Neural cell (in vitro differentiated cells): ENCODE measurements around the gene KDM1B. TPM values are rescaled to one million over a fixed set of nuclear protein-coding genes. Genes with fewer than 3 reads are reported as not detected.

Experiments
- H2AFZ ChIP-seq: fragments of 200-600, 300-800 bp; sonication (generic), shearing (Covaris generic); 2 replicates; pipeline ENCODE4 v1.6.0; 2014; ENCODE audit warnings: low read depth, mild to moderate bottlenecking, antibody characterized with exemption, low read length, moderate library complexity
- H3F3A ChIP-seq: fragments of 200-600 bp; shearing (Covaris generic); 2 replicates; pipeline ENCODE4 v1.6.1; 2016; ENCODE audit warnings: mild to moderate bottlenecking, moderate library complexity, mixed read lengths, antibody characterized with exemption, low read length; ENCODE audit not compliant: insufficient read depth, poor library complexity, severe bottlenecking
- H3K27ac ChIP-seq: fragments of 200-600, 300-800 bp; sonication (generic), shearing (Covaris generic); 2 replicates; pipeline ENCODE4 v1.5.1; 2014; ENCODE audit warnings: mild to moderate bottlenecking, low read length, moderate library complexity
- H3K27me3 ChIP-seq: fragments of 300-800, 200-600 bp; sonication (generic), shearing (Covaris generic); 2 replicates; pipeline ENCODE4 v1.6.0; 2014; ENCODE audit warnings: mild to moderate bottlenecking, low read depth, low read length, moderate library complexity; ENCODE audit not compliant: insufficient read depth
- H3K36me3 ChIP-seq: fragments of 300-800, 200-600 bp; sonication (generic), shearing (Covaris generic); 2 replicates; pipeline ENCODE4 v1.5.1; 2014; ENCODE audit warnings: mild to moderate bottlenecking, antibody characterized with exemption, low read length, moderate library complexity; ENCODE audit not compliant: insufficient read depth
- H3K4me2 ChIP-seq: fragments of 300-800, 200-600 bp; sonication (generic), shearing (Covaris generic); 2 replicates; pipeline ENCODE4 v1.6.0; 2014; ENCODE audit warnings: mild to moderate bottlenecking, low read length
- H3K4me3 ChIP-seq: fragments of 300-800, 200-600 bp; sonication (generic), shearing (Covaris generic); 2 replicates; pipeline ENCODE4 v1.5.1; 2014; ENCODE audit warnings: mild to moderate bottlenecking, low read length, moderate library complexity
- H3K79me2 ChIP-seq: fragments of 200-600 bp; shearing (Covaris generic); replicated peaks from 2 replicates; pipeline ENCODE4 v1.6.0; 2014; ENCODE audit warnings: mild to moderate bottlenecking, low read length, moderate library complexity; ENCODE audit not compliant: insufficient read depth
- H3K9ac ChIP-seq: fragments of 300-800, 200-600 bp; sonication (generic), shearing (Covaris generic); 2 replicates; pipeline ENCODE4 v1.6.1; 2016; ENCODE audit warnings: mild to moderate bottlenecking, low read length, mixed read lengths
- H3K9me2 ChIP-seq: fragments of 200-600 bp; shearing (Covaris generic); 2 replicates; pipeline ENCODE4 v1.6.1; 2016; ENCODE audit warnings: mild to moderate bottlenecking, low read length, mixed read lengths; ENCODE audit not compliant: insufficient read depth
- H3K9me3 ChIP-seq: fragments of 200-600, 300-800 bp; sonication (generic), shearing (Covaris generic); 2 replicates; pipeline ENCODE4 v1.6.1; 2016; ENCODE audit warnings: mild to moderate bottlenecking, mixed run types, low read length, moderate library complexity, mixed read lengths
- H4K20me1 ChIP-seq: fragments of 200-600 bp; shearing (Covaris generic); 2 replicates; pipeline ENCODE4 v1.6.1; 2016; ENCODE audit warnings: mild to moderate bottlenecking, mixed run types; ENCODE audit not compliant: insufficient read depth
- CTCF ChIP-seq: fragments of 450-650 bp; IDR thresholded peaks from 2 replicates; pipeline ENCODE4 v1.5.1; 2014; ENCODE audit warnings: antibody characterized with exemption, mild to moderate bottlenecking, moderate library complexity; ENCODE audit not compliant: poor library complexity, severe bottlenecking
- EP300 ChIP-seq: fragments of 450-650 bp; conservative IDR thresholded peaks from 2 replicates; pipeline ENCODE4 v1.6.1; 2014; ENCODE audit warnings: antibody characterized with exemption, mild to moderate bottlenecking, moderate library complexity; ENCODE audit not compliant: poor library complexity, severe bottlenecking
- EZH2 ChIP-seq: fragments of 200-600, 300-800 bp; shearing (Covaris generic), sonication (generic); IDR thresholded peaks from 2 replicates; pipeline ENCODE4 v1.6.1; 2014; ENCODE audit warnings: antibody characterized with exemption, low read length, borderline replicate concordance, mild to moderate bottlenecking; ENCODE audit not compliant: insufficient read depth, poor library complexity, severe bottlenecking
- MXI1 ChIP-seq: fragments of 450-650 bp; conservative IDR thresholded peaks from 2 replicates; pipeline ENCODE4 v1.6.1; 2014; ENCODE audit warnings: antibody characterized with exemption, mild to moderate bottlenecking; ENCODE audit not compliant: poor library complexity, severe bottlenecking
- POLR2AphosphoS5 ChIP-seq: IDR thresholded peaks from 2 replicates; pipeline ENCODE4 v1.6.1; 2012
- RAD21 ChIP-seq: fragments of 450-650 bp; conservative IDR thresholded peaks from 2 replicates; pipeline ENCODE4 v1.6.1; 2014; ENCODE audit warnings: antibody characterized with exemption, mild to moderate bottlenecking, moderate library complexity
- REST ChIP-seq: IDR thresholded peaks from 2 replicates; pipeline ENCODE4 v1.6.1; 2012; ENCODE audit warnings: borderline replicate concordance
- SMC3 ChIP-seq: fragments of 450-650 bp; conservative IDR thresholded peaks from 2 replicates; pipeline ENCODE4 v1.6.1; 2014; ENCODE audit warnings: antibody characterized with exemption, mild to moderate bottlenecking, moderate library complexity; ENCODE audit not compliant: poor library complexity
- TAF1 ChIP-seq: IDR thresholded peaks from 2 replicates; pipeline ENCODE4 v1.6.1; 2012; ENCODE audit warnings: low read depth
- polyA plus RNA-seq: library from polyadenylated mRNA; depleted of rRNA; stranded (reverse); fragments of >200 nt; gene quantifications from 2 replicates; pipeline ENCODE4 v1.2.3, GENCODE V29; 2014

The KDM1B gene
- polyA plus RNA-seq, 1 donor from 2014 or later: 24.5 TPM

- no peaks in the 10 kb centered on the region for H3K79me2 ChIP-seq
- no peak overlapping the region for H3K27ac ChIP-seq
- no peaks in the 10 kb centered on the region for H3K9me3 ChIP-seq
- TF ChIP-seq TAF1 (no peak), SMC3 (no peak), RAD21 (no peak), EP300 (no peak), CTCF (no peak), POLR2AphosphoS5 (no peak), REST (no peak), EZH2 (no peak), MXI1 (no peak)
- no peak overlapping the region for H3K9ac ChIP-seq
- H3K4me3 ChIP-seq: no peak overlapping the region
- no peaks in the 10 kb centered on the region for H3K9me2 ChIP-seq
- no peaks in the 10 kb centered on the region for H4K20me1 ChIP-seq
- no peak overlapping the region for H3K4me2 ChIP-seq
- no peaks in the 10 kb centered on the region for H3K27me3 ChIP-seq
- H2AFZ ChIP-seq: no peak overlapping the region
- H3F3A ChIP-seq: no peaks in the 10 kb centered on the region
- H3K36me3 ChIP-seq: peaks cover 4% of the 10 kb centered on the region
Measured at GRCh38 chr6:18219591-18219990, 64.4 kb downstream of the KDM1B start.

- Histone ChIP-seq H3K4me2 (no peak overlapping the region), H3K27ac (no peak overlapping the region), H3K36me3 (peaks cover 15% of the 10 kb centered on the region)
Measured at GRCh38 chr6:18221288-18221615, 66.0 kb downstream of the KDM1B start.

More at GRCh38 chr6:18221288-18221615, 66.0 kb downstream of the KDM1B start:
- H4K20me1 ChIP-seq: no peaks in the 10 kb centered on the region
- no peak overlapping the region for H3K4me3 ChIP-seq
- H3F3A ChIP-seq: no peaks in the 10 kb centered on the region
- no peak for TF ChIP-seq POLR2AphosphoS5
- TF ChIP-seq EP300: no peak
- no peak for TF ChIP-seq SMC3
- no peak for TF ChIP-seq EZH2
- no peak for TF ChIP-seq REST
- TF ChIP-seq CTCF: no peak
- TF ChIP-seq TAF1: no peak
- no peaks in the 10 kb centered on the region for H3K79me2 ChIP-seq
- H3K9me2 ChIP-seq: no peaks in the 10 kb centered on the region
- H3K9ac ChIP-seq: no peak overlapping the region
- no peaks in the 10 kb centered on the region for H3K9me3 ChIP-seq
- no peaks in the 10 kb centered on the region for H3K27me3 ChIP-seq
- no peak overlapping the region for H2AFZ ChIP-seq
